Ovary (tissue), 3 donors: ENCODE measurements around the gene PRSS38.

Experiments
- EP300 ChIP-seq: sonication (generic); formaldehyde crosslinking; IDR thresholded peaks from one replicate; pipeline ENCODE4 v1.6.1; 2017; ENCODE audit warnings: antibody characterized with exemption
- POLR2A ChIP-seq: fragments of 450-650 bp; IDR thresholded peaks from one replicate; pipeline ENCODE4 v1.6.1; 2017; ENCODE audit warnings: antibody characterized with exemption, mild to moderate bottlenecking, moderate library complexity
- TF ChIP-seq, protein P1 (sequence below), 3 donors: fragments of 450-650 bp in 2 of 3; fragments of 200-600 bp in 1 of 3; IDR thresholded peaks; one replicate each; pipeline versions ENCODE4 v1.5.1 to v1.8.0; 2016 to 2022; ENCODE audit warnings: antibody characterized with exemption in 3 of 3, mild to moderate bottlenecking in 1 of 3
- donor health status: DM: no; HTN: no; CAD: no.

DNA sequence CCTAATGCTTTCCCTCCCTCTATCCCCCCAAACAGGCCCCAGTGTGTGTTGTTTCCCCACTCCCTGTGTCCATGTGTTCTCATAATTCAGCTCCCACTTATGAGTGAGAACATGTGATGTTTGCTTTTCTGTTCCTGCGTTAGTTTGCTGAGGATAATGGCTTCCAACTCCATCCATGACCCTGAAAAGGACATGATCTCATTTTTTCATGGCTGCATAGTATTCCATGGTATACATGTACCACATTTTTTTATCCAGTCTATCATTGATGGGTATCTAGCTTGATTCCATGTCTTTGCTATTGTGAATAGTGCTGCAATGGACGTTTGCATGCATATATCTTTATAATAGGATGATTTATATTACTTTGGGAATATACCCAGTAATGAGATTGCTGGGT is 8.7 kb downstream of the PRSS38 start:
- TF ChIP-seq, protein P1, sequence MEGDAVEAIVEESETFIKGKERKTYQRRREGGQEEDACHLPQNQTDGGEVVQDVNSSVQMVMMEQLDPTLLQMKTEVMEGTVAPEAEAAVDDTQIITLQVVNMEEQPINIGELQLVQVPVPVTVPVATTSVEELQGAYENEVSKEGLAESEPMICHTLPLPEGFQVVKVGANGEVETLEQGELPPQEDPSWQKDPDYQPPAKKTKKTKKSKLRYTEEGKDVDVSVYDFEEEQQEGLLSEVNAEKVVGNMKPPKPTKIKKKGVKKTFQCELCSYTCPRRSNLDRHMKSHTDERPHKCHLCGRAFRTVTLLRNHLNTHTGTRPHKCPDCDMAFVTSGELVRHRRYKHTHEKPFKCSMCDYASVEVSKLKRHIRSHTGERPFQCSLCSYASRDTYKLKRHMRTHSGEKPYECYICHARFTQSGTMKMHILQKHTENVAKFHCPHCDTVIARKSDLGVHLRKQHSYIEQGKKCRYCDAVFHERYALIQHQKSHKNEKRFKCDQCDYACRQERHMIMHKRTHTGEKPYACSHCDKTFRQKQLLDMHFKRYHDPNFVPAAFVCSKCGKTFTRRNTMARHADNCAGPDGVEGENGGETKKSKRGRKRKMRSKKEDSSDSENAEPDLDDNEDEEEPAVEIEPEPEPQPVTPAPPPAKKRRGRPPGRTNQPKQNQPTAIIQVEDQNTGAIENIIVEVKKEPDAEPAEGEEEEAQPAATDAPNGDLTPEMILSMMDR (IDR thresholded peaks at IDR 0.05): no peak
- no peak for TF ChIP-seq POLR2A
- TF ChIP-seq EP300: no peak
